GM19438 (cell line): ENCODE data around the gene HMGB2.

Source experiments
- ATAC-seq: cut with Tn5 transposase; IDR thresholded peaks from one replicate; pipeline ENCODE4 v1.9.1; 2021; ENCODE audit warnings: low read depth; ENCODE audit not compliant: unreplicated experiment

Gene HMGB2

DNA sequence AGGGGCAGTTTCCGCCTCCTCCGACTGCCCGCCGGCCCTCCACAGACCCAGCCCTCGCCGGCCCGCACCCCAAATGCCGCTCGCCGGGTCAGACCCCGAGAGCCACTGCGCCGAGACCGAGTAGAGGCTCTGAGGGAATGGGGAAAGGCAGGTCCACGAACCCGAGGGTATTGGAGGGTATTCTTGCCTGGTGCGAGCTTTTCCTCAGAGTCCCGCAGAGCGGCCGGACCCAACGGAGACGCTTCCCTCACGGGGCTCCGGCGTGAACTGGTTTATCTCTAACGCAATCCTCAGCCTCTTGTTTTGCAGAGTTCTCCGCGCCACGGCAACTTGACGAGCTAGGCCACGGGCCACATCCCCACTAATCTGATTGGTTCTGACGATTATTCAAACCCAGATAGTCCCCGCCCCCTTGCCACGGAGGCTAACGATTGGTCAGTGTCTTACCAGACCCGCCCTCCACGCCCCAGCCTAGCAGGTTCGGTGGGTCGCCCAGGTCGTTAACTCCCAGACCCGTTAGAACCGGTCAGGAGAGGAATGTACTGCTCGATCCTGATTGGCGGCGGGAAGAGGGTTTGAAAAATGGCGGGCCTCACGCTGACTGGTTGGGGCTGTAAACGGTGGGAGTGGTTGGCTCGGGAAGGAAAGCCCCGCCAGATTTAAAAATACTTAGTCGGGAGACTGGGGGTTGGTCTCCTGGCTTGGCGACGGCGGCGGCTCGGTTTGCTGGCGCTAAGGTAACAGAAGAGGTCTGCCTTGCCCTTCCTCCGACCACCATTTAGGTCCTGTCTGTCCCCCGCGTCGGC lies at the start of gene HMGB2:
HMGB2 (minus strand) TSS at position 274 of the 806 bp plus-strand sequence. CDS start 709 bp downstream, outside the sequence.
- peak; percentile 83 for ATAC-seq

DNA sequence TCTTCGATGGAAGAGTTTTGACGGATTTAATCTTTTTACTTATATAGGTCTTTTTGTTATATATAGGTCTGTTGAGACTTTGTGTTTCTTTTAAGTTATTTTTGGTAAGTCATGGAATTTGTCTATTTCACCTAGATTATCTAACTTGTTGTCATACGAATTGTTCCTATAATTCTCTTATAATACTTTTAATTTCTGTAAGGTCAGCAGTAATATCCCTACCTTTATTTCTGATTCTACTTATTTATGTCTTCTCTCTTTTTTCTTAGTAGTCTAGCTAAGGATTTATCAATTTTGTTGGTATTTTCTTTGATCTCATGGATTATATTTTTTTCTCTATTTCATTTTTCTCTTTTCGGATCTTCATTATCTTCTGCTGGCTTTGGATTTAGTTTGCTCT lies 48.2 kb upstream of the HMGB2 start:
- ATAC-seq: no peak

DNA sequence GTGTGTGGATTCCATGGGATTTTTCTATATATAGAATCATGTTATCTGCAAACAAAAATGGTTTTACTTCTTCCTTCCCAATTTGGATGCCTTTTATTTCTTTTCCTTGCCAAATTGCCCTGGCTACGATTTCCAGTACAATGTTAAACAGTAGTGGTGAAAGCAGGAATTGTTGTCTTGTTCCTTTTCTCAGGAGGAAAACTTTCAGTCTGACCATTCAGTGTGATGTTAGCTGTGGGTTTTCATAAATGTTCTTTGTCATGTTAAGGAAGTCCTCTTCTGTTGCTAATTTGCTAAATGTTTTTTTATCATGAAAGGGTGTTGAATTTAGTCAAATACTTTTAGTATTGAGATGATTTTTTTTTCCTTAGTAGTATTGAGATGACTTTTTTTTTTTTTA lies 47.5 kb upstream of the HMGB2 start:
- no peak for ATAC-seq

DNA sequence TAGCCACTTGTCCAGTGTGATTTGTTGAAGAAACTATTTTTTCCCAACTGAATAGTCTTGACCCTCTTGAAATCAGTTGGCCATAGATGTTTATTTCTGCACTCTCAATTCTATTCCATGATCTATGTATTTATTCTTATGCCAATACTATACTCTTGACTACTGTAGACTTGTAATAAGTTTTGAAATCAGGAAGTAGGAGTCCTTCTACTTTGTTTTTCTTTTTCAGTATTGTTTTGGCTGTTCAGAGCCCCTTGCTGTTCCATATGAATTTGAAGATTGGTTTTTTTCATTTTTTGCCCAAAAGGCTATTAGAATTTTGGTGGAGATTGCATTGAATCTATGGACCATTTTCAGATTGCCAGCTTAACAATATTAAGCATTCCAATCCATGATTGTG lies 46.8 kb upstream of the HMGB2 start:
- no peak for ATAC-seq

DNA sequence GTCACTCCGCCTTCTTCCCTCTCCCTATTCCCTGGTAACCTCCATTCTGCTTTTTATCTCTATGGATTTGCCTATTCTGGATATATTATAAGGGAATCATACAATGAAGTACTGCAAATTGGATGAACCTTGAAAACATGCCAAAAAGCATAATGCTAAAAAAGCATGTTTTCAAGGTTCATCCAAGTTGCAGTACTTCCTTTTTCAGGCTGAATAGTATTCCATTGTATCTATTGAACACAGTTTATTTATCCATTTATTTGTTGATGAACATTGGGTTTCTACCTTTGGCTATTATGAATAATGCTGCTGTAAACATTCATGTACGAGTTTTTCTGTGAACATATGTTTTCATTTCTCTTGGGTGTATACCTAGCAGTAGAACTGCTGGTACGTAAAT lies 45.8 kb upstream of the HMGB2 start:
- no peak for ATAC-seq

DNA sequence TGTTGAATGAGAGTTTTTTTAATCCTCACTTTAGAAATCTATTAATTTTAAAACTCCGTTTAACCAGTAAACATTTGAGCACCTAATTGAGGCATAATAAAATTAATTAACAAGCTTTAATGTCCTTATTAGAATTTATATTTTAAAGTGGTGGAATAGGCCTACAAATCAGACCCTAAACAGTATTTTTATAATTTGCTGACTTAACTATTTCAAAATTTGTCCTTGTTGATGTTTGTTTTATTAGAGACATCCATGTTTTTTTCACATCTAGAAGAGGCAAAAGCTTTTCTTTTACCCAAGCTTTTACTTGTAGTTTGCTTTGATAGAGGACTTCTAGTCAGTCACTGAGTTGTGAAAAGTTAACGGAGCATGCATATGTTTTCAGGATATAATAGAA lies 40.4 kb upstream of the HMGB2 start:
- ATAC-seq: no peak

DNA sequence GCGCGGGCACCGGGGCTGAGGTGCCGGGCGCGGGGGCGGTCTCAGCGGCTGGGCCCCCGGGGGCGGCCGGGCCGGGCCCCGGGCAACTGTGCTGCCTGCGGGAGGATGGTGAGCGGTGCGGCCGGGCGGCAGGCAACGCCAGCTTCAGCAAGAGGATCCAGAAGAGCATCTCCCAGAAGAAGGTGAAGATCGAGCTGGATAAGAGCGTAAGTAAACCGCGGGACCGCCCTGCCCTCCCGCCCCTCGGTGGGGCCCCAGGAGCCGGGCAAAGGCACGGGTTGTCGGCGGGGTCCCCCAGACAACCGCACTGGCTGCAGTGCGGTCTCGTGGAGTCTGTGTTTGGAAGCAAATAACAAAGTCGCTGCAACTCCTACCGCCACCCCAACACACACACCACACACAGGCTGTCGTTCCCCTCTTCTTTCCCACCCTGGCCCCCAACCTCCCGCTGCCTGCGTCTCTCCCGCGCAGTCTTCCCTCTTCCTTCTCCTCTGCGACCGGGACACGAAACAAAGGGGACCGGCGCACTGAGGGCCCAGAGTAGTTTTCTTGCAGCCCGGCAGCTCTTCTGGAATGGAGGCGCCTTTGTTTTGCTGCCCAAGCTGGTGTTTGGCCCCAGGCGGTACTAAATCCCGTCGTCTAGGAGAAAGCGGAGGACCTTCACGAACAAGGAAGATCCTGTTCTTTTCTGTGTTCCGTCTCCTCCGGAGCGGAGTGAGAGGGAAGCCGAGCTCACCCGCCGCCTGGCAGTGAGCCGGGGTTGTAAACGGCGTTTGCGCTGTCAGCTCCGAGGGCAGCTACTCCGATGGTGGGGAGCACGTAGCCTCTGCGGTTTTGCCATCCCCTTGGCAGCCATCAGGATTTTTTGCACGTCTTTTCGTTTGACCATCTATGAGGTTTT lies 37.4 kb upstream of the HMGB2 start:
- peak; percentile 17 for ATAC-seq

DNA sequence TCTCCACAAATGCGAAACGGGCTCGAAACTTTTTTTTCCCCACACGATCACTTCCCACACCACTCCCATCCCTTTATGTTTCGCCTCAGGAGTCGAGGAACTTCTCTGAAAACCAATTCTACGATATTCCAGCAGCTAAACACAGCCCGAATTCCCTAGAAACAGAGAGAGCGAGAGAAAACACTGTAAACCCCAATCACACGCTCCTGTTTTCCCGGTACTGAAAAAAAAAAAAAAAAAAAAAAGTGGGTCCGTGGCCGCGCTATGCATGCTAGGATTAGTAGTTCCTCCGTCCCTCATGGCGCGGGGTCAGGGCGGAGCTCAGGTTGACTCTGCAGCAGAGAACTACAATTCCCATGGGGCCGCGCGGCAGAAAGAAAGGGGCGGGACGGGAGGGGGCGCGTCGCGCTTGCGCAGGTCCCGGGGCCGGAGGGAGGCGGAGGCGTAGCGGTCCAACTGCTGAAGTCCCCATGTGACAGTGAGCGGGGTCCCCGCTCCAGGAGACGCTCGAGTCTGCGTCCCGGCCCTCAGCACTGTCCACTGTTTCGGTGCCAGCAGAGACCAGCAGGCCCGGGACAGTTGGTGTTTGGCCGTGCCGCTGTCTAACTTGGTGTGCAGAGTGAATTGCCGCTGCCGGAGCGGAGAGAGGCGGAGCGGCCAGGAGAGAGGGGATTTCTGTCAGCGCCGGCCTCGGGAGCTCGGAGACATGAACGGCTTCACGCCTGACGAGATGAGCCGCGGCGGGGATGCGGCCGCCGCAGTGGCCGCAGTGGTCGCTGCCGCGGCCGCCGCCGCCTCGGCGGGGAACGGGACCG lies 36.5 kb upstream of the HMGB2 start, which contains the start of gene SAP30:
SAP30 (plus strand) TSS at position 478 of the 815 bp plus-strand sequence; CDS start at position 707, 229 bp downstream.
- peak; percentile 58 for ATAC-seq

DNA sequence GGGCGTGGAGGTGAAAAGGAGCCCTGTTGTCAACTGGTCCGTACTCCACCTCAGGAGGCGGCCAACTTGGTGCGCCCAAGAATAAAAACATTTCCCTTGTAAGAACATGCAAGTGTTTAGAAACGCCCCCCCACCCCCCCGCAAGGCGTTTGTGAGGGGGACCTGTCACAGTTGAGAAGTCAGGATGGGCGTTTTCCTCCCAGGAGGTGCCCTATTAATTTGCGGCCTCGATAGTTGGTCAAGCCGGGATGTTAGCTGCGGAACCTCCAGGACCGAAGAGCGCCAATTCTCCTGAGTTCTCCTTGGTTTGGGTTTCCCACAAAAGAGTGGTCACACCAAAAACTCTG lies 35.9 kb upstream of the HMGB2 start:
- peak; percentile 4 for ATAC-seq

DNA sequence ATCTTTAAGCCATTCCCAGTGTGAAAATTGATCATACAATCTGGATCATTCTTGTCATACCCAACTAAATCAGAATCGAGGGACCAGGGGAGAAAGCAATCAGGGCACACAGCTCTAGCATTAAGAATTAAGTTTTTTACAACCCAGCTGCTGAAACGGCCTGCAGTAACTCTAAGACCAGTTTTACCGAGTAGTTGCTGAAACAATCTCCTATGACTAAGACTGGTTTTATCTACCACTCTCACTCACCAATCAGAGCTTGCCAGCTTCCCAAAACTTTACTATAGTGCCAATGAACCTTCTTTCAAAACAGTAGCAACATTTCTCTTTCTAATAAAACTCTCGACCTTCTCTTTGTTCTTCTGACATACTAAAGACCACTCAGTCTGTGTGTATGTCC lies 33.8 kb upstream of the HMGB2 start:
- no peak for ATAC-seq

DNA sequence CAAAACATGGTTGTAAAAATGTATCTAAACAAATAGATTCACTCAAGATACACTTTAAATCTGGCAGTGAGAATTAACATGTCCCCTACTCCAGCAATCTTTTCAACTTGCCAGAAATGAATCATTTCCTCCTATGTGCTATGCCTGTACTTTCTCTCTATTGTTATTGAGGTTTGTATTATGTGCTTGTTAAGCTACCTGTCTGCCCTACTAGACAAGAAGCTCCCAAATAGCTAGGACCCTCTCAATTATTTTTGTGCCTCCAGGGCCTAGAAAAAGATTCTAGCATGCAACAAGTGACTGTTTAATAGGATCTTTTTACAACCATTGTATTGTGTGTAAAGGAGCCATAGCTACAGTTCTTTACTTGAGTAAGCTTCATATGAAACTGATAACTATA lies 33.1 kb upstream of the HMGB2 start:
- no peak for ATAC-seq

DNA sequence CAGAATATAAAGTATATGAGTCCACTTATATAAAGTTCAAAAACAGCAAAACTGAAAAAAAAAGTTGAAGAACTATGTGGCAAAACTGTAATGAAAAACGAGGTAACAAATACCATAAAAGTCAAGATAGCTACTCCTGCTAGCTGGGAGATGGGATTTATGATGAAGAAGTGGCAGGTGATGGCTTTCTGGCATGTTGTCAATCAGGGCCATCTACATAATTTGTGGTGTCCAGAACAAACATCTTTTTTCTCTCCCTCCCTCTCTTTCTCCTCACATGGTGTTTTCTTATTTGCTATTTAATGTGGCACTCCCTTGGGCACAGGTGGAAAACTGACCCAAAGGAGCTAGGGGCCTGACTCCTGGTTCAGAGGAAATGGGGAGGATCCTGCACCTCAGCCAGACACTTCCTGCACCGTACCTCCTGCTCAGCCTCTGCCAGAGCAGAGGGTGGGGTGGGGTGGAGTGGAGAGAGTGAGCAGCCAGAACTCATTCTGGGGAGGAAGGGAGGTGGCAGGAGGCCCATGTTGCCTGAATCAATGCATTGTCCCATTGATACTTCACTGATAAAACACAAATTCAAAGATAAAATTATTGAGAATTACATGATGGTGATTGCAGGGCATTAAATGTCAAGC lies 31.3 kb upstream of the HMGB2 start:
- no peak for ATAC-seq

DNA sequence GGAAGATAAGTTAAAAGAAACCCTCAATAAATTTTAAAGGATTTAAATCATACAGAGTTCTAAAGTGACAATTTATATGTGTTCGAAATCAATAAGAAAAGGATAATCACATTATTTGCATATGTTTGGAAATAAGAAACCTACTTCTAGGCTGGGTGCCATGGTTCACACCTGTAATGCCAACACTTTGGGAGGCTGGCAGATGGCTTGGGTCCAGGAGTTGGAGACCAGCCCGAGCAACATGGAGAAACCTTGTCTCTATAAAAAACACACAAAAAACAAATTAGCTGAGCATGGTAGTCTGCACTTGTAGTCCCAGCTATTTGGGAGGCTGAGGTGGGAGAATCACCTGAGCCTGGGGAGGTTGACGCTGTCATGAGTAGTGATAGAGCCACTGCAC lies 28.5 kb upstream of the HMGB2 start:
- no peak for ATAC-seq

DNA sequence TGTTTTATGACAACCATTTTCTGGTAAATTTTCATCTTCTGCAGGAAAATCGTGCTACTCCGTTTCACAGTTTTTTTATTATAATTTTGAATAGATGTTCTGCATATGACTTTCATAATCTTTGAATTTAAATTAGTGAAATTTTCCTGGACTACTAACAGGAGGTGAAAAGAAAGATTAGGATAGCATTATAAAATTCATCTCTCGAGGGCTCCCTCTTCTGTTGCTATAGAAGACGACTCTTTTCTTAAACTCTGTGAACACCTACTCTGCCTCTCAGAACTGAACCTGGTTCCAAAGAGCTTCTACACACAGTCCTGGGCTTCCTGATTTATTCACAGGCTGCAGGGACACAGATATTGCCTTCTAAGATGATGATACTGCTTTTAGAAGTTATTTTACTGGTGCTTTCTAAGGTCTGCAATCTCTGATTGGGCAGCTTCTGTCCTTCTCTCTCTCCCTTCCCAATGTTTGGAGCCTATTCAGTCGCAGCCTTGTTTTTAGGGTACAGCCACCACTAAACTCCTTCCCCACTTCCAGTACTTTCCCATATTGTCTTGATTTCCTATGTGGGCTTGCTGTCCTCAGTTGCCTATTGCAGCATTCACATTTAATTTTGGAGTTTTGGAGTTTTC lies 26.5 kb upstream of the HMGB2 start:
- ATAC-seq: no peak

DNA sequence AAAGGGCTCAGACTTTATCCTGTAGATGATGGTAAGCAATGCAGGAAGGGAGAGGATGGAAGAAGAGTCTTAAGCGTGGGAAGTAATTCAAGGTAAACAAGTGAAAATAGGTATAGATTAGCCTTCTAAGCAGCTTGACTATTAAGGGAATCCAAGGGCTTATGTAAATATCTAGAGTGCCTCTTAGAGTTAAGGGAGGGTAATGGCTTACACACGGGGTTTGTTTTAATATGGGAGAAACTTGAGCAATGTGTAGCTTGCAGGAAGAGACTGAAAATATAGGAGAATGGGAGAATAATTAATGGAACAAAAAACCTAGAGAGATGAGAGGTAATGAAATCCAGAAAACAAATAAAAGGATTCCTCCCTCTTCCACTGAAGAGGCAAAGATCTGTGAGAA lies 23.8 kb upstream of the HMGB2 start:
- ATAC-seq: no peak

DNA sequence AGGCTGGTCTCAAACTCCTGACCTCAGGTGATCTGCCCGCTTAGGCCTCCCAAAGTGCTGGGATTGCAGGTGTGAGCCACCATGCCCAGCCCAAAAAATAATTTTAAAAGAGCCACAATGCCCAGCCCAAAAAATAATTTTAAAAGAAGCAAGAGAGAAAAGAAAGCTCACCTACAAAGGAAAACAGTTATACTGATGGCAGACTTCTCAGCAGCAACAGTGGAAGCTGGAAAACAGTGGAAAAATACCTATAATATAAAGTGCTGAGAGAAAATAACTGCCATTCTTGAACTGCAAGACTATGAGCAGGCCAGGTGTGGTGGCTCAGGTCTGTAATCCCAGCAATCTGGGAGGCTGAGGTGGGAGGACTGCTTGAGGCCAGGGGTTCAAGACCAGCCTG lies 13.3 kb upstream of the HMGB2 start:
- no peak for ATAC-seq

DNA sequence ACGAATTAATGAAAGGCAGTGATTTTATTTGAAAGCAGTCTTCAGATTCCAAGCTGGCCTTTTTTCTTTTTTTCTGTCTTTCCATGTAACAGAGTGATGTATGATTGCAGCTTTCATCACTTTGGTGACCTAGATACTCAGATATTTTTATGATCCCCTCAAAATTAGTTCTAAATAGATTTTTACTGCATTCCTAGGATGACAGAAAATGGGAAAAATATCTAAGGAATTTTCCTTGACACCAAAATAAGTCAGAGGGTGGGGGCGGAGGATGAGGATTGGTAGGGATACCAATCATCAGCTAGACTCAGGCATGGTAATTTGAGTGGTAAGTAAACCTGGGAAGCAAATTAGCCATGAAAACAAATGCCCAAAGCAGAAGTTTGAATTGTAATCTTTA lies 11.9 kb upstream of the HMGB2 start:
- no peak for ATAC-seq

DNA sequence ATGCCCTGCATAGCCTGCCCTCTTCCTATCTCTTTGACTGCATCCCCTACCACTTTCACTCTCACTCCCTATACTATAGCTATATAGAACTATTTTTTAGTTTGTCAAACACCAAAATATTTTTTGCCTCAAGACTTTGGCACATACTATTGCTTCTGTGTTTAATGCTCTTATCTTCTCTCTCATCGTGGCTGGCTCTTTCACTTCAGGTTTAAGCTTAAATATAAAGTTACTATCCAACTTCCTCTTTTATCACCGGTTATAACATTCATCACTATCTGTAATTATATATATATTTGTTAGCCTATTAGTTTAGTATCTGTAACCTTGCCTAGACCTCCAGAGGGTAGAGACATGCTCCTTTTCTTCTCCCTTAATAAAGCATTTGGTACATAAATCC lies 11.5 kb upstream of the HMGB2 start:
- ATAC-seq: no peak

DNA sequence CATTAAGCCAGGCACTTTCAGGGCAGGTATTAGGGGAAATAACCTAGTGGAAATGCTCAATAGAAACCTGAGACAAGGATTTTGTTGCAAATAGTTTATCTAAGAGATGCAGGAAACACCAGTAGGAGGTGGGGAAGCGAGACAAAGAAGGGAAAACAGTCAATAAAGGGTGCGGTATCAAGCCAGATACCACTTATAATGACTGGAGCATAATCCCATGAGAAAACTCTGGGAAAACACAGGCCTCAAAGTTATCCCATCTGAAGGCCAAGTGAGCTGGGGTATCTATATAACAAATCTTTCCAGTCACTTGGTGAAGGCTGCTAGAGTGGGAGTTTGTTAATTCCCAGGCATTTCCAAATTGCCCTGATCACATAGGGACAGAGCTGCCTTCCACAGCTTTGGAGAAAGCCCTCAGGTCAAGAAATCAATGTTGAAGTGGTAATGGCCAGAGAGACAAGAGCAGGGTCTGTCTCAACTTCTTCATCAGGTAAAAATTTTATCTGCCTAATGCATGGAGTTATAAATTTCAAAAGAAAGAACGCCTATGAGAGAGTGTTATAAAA lies 9.8 kb upstream of the HMGB2 start:
- ATAC-seq: no peak

DNA sequence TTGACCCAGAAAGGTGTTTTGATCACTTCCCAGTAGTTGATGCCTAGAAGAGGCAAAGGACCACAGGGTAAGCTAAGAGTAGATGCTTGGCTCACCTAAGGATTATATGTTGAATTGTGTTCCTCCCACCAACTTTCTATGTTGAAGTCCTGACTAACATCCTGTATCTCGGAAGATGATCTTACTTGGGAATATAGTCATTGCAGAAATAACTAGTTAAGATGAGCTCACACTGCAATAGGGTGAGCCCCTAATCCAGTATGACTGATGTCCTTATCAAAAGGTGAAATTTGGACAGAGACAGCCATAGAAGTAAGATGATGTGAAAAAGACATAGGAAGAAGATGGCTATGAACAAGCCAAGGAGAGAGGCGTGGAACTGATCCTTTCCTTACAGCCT lies 3.3 kb upstream of the HMGB2 start:
- ATAC-seq: no peak
